ENCODE data around the gene ZNF22.

ZNF22 gene

DNA sequence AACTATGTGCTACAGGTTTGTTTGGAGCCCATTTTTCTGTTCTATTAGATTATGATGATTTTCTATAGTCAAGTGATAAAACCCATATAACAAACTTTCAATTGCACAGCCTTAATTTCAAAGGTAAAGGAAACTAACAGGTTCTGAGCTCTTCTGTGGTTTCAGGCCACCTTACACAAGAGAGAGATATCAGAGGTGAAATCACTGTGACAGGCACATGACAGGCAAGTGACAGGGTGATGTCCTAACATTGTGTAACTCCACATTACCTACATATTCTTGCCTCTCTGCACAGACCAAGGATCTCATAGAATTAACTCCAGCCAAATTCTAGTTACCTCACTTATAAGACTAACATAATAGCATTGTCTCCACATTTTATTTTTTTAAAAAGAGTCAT, 35.0 kb downstream of the ZNF22 start:
- no peak for DNase-seq

- no peak for DNase-seq
These were observed 40.3 kb downstream of the ZNF22 start for GRCh38 chr10:45040921-45041542.

DNA sequence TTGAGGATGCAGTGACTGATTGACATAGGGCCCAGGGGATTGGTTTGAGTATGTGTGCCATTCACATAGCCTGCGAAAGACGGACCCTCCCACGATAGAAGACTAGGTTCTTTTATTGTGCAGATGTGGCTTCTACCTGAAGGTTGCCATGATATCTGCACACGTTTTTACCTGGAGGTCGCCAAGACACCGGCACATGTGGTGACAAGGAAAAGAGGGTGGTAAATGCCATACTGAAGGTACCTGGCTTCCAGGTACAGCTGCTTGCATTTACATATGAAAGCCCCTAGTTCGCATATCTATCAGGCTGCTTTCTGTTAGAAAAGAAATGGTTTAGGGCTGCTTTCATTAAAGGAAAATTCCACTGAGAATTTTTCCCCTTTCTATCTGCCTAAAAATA, 43.6 kb downstream of the ZNF22 start:
- DNase-seq = no peak

DNA sequence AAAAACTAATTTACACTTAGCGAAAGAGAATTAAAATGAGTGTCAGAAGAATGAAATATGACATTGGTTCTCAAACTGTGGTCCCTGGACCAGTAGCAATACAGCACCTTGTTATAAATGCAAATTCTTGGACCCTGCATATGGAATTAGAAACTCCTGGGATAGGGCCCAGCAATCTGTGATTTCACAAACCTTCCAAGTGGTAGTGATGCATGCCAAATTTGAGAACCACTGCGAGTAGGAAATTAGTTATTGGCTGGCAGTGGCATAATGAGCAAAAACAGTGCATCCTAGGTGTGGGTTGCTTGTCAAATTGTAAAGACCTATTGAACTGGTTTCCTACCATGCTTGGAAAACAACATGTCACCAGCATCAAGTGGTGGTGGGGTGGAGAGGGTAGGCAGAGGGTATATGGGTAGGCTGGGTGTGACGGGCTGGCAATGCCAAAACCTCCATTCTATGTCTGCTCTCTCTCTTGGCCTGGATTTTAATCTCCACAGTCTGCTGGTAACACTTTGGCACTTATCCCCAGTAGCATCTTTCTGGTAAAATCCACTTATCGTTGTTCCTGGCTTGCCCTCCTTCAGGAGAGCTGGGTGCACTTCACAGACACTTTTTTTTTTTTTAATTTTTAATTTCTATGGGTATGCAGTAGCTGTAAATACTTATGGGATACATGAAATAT, 50.0 kb downstream of the ZNF22 start:
- DNase-seq = no peak

DNA sequence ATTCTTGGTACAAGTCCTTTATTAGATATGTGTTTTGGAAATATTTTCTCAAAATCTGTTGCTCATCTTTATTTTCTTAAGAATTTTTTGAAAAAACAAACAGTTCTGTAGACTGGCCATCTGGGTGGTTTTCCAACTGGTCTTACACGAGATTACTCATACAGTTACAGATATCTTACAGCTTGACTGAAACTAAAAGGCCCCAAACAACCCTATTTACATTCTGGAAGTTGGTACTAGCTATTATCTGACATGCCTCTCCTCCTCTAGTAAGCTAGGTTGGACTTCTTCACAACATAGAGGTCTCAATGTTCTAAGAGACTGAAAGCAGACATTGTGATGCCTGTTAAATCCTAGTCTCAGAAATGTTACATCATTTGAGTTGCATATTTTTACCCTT, 52.0 kb downstream of the ZNF22 start:
- DNase-seq = no peak

DNA sequence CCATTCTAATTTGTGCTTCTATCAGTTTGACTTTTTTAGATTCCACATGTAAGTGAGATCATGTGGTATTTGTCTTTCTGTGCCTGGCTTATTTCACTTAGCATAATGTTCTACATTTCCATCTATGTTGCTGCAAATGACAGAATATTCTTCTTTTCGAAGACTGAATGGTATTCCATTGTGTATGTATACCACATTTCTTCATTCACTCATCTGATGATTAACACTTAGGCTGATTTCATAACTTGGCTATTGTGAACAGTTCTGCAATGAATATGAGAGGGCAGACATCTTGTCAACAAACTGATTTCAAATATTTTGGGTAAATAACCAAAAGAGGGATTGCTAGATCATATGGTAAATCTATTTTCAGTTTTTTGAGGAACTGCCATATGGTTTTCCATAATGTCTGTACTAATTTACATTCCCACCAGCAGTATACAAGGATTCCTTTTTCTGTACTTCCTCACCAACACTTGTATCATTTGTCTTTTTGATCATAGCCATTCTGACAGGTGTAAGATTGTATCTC, 52.9 kb downstream of the ZNF22 start:
- no peak for DNase-seq

Measured in NCI-H2029 treated with DMSO at 0.1 percent for 48 hours (cell line).